GM21825 (cell line): Measurements from ENCODE around the gene BSCL2.
"Not testable (repeated sequence)": the region's sequence is repeated elsewhere in the genome, so short reads cannot be mapped to it uniquely, and the experiment has no call there.

Experiments used
- ATAC-seq: cut with Tn5 transposase; IDR thresholded peaks from one replicate; pipeline ENCODE4 v1.9.1; 2021; ENCODE audit warnings: mild to moderate bottlenecking, moderate library complexity; ENCODE audit not compliant: unreplicated experiment

BSCL2 gene

DNA sequence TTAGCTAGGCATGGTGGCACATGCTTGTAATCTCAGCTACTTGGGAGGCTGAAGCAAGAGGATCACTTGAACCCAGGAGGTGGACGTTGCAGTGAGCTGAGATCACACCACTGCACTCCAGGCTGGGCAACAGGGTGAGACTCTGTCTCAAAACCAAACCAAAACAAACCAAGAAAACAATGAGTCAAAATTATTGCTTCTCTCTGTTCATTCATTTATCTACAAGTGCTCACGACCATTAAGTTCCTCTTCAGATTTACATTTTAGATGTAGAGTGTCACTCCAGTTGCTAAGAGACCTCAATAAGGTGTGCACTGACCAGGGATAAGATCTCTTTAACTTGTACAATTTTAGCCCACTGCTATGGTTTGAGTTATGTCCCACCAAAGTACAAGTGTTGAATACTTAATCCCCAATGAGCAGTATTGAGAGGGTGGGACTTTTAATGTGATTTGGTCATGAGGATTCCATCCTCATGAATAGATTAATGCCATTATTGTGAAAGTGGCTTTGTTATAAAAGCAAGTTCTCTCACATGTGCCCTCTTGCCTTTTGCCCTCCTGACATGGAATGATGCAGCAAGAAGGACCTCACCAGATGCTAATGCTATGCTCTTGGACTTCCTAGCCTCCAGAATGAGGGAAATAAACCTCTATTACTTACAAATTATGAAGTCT lies 12.2 kb upstream of the BSCL2 start:
- no peak for ATAC-seq

DNA sequence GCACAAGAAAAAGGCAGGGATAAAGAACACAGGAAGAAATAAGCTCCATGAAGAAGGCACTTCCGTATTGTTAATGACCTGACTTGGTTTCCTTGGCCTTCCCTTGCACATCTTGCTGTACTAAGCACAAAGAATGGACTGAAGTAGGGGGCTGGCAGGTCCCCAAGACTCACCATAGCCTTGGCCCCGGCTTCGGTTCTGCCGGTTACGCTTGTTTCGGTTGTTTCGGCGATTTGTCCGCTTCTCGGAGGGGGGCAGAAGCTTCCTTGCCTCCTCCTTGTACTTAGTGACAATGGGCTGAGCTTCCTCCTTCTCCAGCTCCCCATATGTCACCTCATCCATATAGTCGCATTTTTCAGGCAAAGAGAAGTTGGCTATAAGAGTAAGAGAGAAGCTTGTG lies 9.6 kb upstream of the BSCL2 start:
- no peak for ATAC-seq

DNA sequence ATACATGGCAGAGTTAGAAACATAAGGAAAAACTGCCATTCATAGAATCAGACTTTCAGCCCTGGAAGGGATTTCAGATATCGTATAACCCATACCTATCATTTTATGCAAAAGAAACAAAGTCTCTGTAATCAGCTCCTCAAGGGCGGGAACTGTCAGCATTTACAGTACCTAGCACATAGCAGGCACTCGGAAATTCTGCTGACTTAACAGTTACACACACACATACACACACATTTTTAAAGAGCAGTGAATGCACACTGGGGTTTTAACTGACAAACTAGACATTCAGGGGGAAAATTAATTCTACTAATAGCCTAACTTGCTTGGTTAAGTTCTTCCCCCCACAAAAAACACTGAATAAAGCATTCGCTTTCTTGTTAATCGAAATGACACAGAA lies 9.0 kb upstream of the BSCL2 start:
- ATAC-seq = no peak

DNA sequence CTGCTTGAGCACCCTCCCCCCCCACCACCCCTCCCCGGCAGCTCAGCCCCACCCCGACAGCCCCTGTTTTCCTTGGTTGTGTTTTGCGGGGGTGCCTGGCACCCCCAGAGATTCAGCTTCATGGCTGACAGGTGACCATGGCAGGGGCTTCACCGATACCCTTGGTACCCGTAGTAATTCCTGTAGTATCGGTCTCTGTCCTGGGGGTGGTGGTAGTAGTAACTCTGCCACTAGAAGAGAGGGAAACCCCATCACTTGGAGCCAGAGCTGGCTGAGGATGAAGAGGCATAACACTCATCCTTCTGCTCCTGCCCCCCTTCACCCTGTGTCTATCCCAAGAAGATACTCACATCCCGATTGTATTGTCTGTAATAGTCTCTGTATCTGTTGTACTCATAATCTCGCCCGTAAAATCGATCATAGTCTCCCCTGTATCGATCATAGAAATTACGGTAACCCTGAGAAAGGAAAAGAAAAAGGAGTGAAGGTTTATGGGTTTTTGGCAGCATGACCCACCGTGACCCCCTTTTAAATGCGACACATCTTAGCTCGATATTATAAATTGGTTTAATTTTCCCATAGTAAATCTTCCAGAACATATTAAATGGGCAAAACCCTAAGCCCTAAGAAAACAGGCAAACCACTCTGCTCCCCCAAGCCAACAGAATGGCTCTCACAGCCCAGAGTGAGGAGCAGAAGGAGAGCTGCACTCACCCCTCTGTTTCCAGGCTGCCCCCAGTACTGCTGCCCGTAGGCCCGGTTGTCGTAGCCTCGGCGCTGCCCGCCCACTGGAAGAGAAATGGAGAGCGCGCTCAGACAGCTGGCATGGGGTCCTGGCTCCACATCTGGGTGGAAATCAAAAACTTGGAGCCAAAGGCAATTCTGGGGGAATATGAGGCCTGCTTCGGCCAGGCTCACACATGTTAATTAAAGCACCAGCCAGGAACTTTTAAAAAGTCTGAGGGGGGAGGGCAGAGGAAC lies 8.2 kb upstream of the BSCL2 start:
- no peak for ATAC-seq

DNA sequence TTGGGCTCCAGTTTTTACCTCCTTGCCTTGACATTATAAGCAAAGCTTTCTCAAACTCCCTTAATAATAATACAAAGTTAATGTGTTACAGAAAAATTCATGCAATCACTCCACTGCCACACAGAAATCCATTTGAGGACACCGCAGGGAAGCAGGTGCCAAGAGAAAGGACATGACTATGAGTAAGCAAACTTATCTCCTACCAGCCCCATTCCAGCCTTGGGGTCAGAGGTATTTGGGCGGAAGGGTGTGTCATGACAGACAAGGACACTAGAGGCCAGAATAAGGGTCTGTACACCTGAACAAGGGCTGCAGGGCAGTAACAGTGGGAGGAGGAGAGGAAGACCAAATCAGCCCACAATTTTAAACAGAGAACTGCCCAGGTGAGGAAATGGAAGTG lies 6.1 kb upstream of the BSCL2 start:
- ATAC-seq = no peak

DNA sequence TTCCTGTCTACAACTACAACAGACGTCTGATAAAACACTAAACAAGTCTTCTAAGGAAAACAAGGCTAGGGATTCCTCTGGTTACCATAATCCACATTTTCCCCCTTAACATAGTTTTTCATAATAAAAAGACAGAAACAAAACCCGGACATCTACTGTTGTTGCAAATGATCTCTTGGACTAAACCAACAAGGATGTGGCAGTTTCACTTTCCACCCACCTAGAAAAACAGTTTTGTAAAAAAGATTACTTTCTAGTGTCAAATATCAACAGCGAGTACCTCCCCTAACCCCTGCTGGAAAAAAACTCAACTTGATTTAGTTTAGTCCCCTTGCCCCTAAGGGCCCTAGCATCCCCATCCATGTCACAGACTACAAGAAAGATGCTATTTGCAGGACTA lies 5.6 kb upstream of the BSCL2 start:
- no peak for ATAC-seq

DNA sequence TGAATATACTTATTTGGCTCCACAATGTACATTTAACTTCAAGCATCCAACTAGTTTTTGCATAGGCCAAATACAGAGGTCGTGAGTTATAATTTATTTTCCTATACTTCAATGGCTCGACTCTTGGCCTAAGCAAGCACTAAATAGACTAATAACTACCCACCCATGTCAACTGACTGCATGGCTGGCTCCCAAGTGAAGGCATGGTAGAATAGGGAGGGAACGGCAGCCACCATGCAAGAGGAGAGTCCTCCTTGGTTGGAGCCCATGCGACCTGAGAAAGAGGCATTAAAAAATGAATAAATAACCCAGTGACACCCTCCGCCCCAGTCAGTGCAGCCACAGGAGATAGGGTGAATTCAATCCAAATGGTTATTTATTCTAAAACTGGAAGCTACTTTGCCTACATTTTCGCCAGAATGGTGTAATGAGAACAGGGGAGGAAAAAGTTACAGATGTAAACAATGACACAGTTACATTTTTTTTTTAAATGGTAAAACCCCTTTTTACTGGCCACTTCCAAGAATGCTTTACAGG lies 5.1 kb upstream of the BSCL2 start:
- ATAC-seq = no peak

DNA sequence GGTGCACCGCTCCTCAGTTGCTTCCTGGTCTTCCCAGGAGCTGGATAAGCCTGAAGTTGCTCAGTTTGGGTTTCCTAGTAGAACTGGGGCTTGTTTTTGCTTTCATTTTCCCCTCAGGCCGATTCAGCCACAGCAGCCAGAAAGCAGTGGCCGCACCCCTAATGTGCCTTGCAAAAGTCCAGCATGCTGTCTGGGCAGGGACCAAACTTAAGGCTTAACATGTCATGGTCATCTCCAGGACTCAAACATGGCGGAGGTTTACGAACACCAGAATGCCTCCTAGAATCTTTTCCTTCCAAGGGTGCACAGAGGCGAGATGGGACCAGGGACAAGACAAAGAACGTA lies 2.7 kb upstream of the BSCL2 start:
- no peak for ATAC-seq

DNA sequence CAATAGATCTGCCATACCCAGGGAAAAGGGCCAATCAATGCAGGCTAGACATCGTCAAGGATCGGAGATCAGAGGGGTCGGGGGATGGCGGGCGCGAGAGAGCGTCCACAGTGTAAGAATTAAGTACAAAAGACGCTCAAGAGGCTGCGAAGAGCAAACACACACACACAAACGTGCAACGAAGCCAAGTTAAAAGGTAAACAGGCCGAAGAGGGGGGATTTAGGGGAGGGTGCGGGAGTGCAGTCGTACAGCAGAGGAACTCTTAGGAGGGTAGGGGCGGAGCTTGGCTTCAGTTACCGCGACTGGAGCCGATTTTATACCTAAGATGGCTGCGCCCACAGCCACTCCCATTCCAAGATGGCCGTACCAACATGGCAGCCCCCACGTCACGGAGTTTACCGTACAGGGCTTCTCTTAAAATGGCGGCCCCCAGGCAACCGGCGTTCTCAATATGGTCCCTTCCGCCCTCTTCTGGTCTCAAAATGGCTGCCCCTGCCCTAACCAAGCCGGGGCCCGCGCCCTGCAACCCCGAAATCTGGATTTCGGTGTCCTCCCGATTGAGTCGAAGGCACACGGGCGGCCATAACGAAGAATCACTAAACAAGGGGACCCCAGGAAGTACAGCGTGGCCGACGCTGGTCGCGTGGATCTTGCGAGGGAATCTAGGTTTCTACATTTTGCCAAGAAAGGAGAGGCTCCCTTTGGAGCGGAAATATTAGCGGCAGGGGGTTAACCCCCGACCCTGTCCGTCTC lies 2.2 kb upstream of the BSCL2 start:
- peak; percentile 63 for ATAC-seq

DNA sequence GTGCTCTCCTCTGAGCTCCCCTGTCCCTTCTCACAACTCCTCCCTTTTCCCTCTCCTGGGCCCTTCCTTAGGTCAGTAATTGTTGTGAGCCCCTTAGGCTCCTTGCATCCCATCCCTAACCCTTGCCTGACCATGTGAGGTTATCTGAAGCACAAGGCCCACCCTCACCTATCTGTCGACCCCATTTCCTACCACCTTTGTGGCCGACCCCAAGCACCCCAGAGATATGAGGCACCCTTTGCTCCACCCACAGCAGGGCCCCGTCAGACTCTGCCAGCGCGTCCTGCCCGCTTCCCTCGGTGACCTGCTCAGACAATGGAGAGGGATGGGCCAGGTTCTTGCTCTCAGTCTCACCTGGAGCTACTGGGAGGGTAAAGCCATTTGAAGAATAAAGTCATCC lies 1.6 kb upstream of the BSCL2 start:
- ATAC-seq = no peak

DNA sequence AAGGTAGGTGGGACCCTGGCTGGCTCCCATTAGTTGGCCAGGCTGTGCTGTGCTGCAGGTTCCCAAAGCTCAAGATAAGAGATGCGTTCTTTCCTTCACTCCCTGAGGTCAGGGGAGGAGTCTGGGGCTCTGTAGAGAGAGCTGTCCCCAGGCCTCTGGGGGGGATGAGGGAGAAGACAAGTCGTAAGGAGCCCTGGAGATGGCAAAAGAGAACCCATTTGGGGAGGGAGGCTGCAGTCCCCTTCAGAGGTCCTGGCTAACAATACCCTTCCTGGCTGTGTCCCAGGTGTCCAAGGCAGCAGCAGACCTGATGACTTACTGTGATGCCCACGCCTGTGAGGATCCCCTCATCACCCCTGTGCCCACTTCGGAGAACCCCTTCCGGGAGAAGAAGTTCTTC lies 1.2 kb upstream of the BSCL2 start:
- no peak for ATAC-seq

DNA sequence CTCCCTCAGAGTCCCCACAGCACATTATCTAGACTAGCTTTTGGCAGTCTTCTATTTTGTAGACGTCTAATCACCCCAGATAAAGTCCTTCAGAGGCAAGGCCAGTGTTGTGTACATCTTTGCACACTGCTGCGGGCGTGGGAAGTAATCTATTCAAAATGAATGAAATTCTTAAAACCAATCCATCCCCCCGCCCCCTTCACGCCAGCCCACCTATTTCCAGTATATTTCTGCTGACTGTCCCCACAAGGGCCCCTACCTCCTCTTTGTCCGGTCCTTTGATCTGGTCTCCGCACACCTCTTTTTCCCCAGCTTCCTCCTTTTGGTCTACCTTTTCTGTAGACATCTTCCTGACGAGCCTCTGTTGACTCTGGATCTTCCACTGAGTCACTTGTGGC lies 375 bp downstream of the BSCL2 start:
- ATAC-seq = no peak

DNA sequence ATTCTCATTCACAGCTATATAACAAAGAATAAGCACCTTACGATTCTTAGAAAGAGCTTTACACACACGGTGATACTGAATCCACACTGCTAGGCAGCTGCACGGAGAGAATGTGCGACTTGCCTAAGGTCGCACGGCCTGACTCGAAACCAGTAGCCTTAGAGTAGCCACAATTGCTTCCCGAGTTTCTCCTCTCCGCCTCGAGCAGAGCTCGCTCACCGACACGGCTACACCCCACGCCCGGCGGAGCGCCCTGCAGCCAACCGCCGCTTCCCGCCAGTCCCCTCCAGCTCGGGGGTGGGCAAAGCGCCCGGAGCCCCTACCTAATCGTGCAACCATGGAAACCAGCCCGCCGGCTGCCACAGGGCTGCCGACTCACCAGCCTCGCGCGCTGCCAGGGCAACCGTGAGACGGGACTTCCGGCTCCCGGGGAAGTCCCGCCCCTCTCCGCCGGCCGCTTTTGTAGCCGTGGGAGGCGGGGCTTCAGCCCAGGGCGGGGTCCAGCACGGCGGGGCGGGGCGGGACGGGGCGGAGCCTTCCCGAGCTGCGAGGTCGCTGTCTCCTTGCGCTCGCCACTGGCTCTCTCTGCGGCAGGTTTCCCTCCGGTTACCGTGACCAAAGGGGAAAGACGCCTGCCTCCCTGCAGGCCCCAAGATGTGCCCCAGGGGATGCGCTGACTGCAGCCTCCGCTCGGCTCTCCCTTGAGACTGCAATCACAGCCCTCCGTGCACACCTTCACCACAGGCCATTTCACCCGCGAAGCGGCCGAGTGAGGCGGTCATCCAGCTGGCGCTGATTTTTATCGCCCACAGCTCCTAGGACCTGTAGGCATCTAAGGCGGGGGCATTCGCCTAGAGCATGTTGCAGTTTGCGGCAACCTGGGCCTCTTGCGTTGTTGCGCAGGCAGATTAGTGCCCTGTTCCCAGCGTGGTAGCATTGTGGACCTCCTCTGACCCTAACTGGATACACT lies 1.1 kb downstream of the BSCL2 start:
- peak; percentile 65 for ATAC-seq

DNA sequence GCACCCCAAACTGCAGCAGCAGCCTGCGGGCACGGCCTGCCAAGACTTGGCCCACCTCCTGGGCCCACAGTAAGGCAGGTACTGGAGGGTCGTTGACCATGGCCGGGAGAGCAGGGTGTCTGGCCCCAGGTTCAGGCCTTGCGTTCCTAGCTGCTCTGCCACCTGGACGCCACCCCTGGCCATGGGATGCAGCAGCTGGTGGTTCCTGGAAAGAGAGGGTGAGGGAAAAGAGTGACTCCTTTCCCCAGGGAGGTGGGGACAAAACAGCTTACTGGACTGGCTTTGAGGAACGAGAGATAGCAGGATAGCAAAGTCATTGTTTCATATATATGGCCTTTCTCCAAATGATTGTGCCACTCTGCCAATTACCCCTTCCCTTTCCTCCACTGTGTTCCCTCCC lies 1.8 kb downstream of the BSCL2 start:
- no peak for ATAC-seq

DNA sequence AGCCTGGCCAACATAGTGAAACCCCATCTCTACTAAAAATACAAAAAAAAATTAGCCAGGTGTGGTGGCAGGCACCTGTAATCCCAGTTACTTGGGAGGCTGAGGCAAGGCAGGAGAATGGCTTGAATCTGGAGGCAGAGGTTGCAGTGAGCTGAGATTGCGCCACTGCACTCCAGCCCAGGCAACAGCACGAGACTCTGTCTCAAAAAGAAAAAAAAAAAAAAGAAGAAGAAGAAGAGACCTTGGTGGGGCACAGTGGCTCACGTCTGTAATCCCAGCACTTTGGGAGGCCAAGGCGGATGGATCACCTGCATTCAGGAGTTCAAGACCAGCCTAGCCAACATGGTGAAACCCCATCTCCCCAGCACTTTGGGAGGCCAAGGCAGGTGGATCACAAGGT lies 3.3 kb downstream of the BSCL2 start:
- not testable (repeated sequence) for ATAC-seq

DNA sequence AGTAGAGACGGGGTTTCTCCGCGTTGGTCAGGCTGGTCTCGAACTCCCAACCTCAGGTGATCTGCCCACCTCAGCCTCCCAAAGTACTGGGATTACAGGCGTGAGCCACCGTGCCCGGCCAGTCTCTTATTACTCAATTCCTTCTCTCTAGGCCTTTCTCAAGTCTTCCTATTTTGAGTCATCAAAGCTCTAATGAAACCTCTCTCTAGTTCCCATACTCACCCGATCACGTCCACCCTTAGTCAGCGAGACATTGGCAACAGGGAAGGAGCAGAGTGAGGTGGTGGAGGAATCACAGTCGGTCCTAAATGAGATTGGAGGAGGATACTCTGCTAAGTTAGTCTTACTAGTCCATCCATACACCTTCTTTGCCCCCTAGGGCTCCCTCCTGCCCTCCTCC lies 5.0 kb downstream of the BSCL2 start:
- ATAC-seq = no peak

DNA sequence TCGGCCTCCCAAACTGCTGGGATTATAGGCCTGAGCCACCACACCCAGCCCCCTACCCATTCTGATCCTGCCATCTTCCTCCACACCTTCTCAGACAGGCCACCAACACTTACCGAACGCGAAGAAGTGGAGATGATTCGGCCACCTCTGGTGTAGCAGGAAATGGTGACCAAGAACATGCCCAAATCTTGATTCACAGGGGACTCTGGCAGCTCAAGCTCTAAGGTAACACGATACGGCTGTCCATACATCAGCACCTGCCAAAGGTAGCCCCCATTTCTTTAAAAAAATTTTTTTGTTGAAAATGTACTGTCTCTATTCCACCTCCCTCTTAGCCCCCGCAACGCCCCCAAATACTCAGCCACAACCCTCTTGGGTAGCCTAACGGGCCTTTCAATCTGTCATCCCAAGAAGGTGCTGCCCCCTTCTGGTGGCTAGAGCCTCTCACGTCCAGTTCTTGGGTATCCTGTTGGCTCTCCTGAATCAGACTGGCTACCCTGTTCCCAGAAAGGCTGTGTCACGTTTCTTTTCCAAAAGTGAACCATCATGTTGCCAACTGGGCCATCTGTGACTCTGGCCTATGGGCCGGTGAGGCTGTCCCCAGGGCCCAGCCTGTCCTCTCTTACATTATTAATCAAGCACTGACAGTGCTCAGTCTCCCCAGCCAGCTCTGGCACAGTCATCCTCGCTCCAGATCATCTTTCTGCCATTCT lies 12.6 kb downstream of the BSCL2 start:
- no peak for ATAC-seq

DNA sequence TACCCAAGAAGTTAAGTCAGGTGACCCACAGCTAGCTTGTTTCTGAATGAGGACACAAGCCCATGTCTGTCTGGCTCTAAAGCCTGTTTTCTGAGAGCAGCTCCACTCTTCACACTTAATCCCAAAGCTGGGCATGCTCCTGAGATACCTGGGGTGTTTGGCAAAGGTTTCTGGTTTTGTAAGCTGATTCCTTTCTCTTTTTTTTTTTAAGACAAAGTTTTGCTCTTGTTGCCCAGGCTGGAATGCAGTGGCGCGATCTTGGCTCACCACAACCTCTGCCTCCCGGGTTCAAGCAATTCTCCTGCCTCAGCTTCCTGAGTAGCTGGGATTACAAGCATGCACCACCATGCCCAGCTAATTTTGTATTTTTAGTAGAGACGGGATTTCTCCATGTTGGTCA lies 13.6 kb downstream of the BSCL2 start:
- ATAC-seq = not testable (repeated sequence)

DNA sequence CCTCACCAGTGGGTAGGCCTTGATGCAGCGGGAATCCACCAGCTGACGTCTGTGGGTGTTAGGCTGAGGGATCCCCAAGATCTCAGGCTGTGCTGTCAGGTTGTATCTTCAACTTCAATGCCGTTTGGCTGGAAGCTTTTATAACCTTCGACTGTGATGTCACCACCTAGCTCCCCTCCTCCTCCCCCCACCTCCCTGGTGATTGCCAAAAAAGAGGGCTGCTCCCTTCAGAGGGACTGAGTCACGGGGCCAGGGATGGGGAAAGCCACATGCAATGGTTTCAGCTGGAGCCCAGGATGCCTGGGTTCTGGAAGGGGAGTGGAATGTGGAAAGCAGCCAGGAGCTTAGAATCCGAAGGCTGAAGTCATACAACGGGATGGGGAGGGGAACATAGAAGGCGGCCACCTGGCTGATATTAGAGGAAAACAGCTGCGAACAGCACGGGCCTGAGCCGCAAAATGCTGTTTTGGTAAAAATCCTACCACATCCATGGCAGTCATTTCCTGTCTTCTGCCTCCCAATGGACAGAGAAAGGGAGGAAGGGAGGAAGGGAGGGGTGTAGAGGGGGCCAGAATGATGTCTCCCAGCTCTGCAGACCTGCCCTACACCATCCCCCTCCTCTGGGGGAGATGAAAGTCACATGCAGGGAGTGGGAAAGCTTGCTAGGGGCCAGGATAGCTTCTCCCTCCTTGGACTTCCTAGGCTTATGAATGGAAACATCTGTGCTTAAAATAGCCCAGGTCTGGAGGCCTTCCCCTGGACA lies 17.6 kb downstream of the BSCL2 start, which contains the start of gene LRRN4CL:
LRRN4CL (minus strand) TSS at position 110 of the 763 bp plus-strand sequence. CDS start 1,022 bp downstream, outside the sequence.
- ATAC-seq = no peak
